ENCODE measurements around the gene XRCC1.
"Not testable (repeated sequence)": the region's sequence is repeated elsewhere in the genome, so short reads cannot be mapped to it uniquely, and the experiment has no call there.

XRCC1 gene

DNA sequence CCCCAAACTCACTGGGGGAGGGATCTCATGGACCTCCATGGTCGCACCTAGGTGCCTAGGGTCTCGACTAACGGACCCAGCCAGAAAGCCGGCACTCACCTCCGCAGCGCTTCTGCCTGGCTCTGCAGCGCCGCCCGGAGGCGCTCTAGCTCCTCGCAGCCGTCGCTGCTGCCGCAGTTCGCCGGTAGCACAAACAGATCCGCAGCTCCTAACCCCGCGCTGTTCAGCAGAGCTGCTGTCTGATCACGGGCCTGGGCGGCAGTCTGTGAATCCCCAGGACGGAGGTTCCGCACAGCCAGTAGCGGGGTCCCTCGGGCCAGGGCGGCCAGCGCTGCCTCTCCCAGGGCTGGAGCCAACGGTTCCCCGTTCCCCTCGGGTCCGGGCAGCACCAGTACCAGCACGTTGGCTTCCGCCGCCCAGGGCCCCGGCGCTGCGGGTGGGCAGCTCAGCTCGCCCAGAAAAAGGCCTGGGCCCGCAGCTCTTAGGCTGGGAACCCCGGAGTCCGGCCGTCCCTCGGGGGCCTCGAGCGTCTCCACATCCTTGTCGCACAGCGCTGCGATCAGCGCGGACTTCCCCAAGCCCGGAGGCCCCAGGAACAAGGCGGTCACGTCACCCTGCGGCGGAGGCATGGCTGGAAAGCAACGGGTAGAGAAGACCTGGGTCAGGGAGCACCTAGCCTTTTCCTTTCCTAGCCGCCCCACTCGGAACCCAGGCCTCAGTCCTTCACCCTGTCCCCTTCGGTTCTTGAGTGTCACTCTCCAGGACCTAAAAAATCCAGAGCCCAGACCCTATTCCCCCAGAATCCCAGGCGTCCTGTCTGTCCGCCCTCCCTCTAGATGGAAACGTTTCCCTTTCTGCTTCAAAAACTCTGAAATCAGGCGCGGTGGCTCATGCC, 19.6 kb upstream of the XRCC1 start:
- peak; percentile 97 for TF ChIP-seq CTCF (IDR thresholded peaks at IDR 0.05; ENCODE audit: borderline replicate concordance, insufficient read depth, low read depth, low read length)
- H3K4me3 ChIP-seq (ENCODE audit: low read depth, low read length), result peak overlapping the region; percentile 61

DNA sequence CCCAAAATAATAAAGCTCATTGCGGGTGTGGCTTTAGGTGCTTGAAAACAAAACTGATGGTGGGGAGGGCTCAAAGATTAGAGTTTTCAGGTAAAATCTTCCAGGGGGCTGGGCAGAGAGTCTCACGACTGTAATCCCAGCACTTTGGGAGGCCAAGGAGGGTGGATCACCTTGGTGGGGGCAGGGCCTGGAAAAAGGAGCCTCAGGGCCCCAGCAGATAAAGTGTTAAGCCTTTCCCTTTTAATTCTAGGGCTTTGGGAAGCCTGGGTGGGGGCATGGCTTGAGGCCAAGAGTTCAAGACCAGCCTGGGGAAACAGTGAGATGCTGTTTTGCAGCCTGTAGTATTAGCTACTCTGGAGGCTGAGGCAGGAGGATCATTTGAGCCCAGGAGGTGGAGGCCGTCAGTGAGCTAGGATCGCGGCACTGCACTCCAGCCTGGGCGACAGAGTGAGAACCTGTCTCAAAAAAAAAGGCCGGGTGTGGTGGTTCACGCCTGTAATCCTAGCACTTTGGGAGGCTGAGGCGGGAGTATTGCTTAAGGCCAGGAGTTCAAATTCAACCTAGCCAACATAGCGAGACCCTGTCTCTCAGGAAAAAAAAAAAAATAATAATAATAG, 18.9 kb upstream of the XRCC1 start:
- peak overlapping the region; percentile 61 for H3K4me3 ChIP-seq (ENCODE audit: low read depth, low read length)
- no peak for TF ChIP-seq CTCF (IDR thresholded peaks at IDR 0.05; ENCODE audit: borderline replicate concordance, insufficient read depth, low read depth, low read length)

- no peak overlapping the region for H3K4me3 ChIP-seq (ENCODE audit: low read depth, low read length)
- no peak for TF ChIP-seq CTCF (IDR thresholded peaks at IDR 0.05; ENCODE audit: borderline replicate concordance, insufficient read depth, low read depth, low read length)
Observed at GRCh38 chr19:43592800-43593350, 17.5 kb upstream of the XRCC1 start.

- no peak for TF ChIP-seq CTCF (IDR thresholded peaks at IDR 0.05; ENCODE audit: borderline replicate concordance, insufficient read depth, low read depth, low read length)
- no peak overlapping the region for H3K4me3 ChIP-seq (ENCODE audit: low read depth, low read length)
Observed at GRCh38 chr19:43591904-43592772, 16.8 kb upstream of the XRCC1 start.

- no peak for TF ChIP-seq CTCF (IDR thresholded peaks at IDR 0.05; ENCODE audit: borderline replicate concordance, insufficient read depth, low read depth, low read length)
- no peak overlapping the region for H3K4me3 ChIP-seq (ENCODE audit: low read depth, low read length)
Observed at GRCh38 chr19:43589678-43590077, 14.4 kb upstream of the XRCC1 start.

GRCh38 chr19:43589277-43589676, 13.9 kb upstream of the XRCC1 start:
- no peak for TF ChIP-seq CTCF (IDR thresholded peaks at IDR 0.05; ENCODE audit: borderline replicate concordance, insufficient read depth, low read depth, low read length)
- H3K4me3 ChIP-seq (ENCODE audit: low read depth, low read length), result no peak overlapping the region

DNA sequence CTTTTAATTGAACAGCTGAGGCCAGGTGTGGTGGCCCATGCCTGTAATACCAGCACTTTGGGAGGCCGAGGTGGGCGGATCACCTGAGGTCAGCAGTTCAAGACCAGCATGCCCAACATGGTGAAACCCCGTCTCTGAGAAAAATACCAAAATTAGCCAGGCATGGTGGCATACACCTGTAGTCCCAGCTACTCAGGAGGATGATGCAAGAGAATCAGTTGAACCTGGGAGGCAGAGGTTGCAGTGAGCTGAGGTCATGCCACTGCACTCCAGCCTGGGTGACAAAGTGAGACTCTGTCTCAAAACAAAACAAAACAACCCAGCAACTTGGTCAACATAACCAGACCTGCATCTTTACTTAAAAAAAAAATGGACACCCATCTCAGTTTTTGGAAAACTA, 11.7 kb upstream of the XRCC1 start:
- not testable (repeated sequence) for H3K4me3 ChIP-seq (ENCODE audit: low read depth, low read length)

Measured in GM12875 (cell line).